Measurements from ENCODE around the gene TANC1. TPM values are rescaled to one million over a fixed set of nuclear protein-coding genes. Genes with fewer than 3 reads are reported as not detected.

The TANC1 gene
- total RNA-seq, 1 experiment from 2014 or later: 21.1 TPM

DNA sequence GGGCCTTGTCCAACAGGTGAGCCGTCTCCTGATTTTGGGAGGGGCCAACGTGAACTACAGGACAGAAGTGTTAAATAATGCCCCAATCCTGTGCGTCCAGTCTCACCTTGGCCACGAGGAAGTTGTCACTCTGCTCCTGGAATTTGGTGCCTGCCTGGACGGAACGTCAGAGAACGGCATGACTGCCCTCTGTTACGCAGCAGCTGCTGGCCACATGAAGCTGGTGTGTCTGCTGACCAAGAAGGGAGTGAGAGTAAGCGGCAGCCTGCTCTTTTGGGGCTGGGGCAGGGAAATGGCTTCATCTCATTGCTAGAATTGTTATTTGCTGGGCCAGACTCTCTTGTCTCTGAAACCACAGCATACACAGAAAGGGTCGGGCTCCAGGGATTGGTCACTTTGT, 225.8 kb downstream of the TANC1 start:
- Mint-ChIP-seq H3K4me3 (ENCODE audit: unreplicated experiment) (no peak overlapping the region), H3K36me3 (ENCODE audit: insufficient read depth, unreplicated experiment) (peaks cover 40% of the 10 kb centered on the region), H3K27me3 (ENCODE audit: insufficient read depth, unreplicated experiment) (no peaks in the 10 kb centered on the region), H3K27ac (ENCODE audit: unreplicated experiment) (no peak overlapping the region), H3K4me1 (ENCODE audit: low read depth, unreplicated experiment) (no peaks in the 10 kb centered on the region), H3K9me3 (ENCODE audit: unreplicated experiment) (no peaks in the 10 kb centered on the region)
- no peak for DNase-seq
- TF ChIP-seq, protein P1, sequence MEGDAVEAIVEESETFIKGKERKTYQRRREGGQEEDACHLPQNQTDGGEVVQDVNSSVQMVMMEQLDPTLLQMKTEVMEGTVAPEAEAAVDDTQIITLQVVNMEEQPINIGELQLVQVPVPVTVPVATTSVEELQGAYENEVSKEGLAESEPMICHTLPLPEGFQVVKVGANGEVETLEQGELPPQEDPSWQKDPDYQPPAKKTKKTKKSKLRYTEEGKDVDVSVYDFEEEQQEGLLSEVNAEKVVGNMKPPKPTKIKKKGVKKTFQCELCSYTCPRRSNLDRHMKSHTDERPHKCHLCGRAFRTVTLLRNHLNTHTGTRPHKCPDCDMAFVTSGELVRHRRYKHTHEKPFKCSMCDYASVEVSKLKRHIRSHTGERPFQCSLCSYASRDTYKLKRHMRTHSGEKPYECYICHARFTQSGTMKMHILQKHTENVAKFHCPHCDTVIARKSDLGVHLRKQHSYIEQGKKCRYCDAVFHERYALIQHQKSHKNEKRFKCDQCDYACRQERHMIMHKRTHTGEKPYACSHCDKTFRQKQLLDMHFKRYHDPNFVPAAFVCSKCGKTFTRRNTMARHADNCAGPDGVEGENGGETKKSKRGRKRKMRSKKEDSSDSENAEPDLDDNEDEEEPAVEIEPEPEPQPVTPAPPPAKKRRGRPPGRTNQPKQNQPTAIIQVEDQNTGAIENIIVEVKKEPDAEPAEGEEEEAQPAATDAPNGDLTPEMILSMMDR (IDR thresholded peaks at IDR 0.05; ENCODE audit: insufficient read depth in 1 of 2, low read depth in 1 of 2, low read length in 1 of 2, severe bottlenecking in 1 of 2, unreplicated experiment in 1 of 2): no peak
- ChIA-PET CTCF (no interaction called here), POLR2A (no interaction called here)
- Histone ChIP-seq H3K4me1 (no peaks in the 10 kb centered on the region), H3K9me3 (no peaks in the 10 kb centered on the region), H3K4me3 (ENCODE audit: low read depth, low read length) (no peak overlapping the region), H3K36me3 (ENCODE audit: control insufficient read depth, insufficient read depth, low read length) (no peaks in the 10 kb centered on the region), H3K27me3 (replicated peaks; ENCODE audit: control insufficient read depth, insufficient read depth, low read length) (no peaks in the 10 kb centered on the region)
- intact Hi-C loops (cut with micrococcal nuclease; ENCODE audit: unreplicated experiment): no loop called here
- no TSS peak for BruUV-seq (replicated peaks)

DNA sequence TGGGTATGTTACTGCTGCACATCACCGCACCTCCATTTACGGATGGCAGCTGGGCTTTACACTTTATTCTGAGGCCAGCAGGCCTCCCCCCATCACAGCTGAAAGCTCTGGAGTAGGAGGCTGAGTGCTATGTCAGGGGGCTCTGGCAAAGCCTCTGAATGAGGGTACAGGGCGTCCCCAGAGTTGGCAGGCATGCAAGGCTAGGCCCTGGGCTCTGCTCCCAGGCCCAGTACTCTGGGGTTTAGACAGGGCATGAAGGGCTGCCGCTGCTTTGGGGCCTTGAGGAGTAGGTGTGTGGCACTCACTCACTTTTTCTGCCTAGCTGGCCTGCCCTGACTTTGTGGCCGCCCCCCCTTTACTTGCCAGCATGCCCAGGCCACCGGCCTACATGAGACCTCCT, 227.3 kb downstream of the TANC1 start:
- Histone ChIP-seq H3K27me3 (replicated peaks; ENCODE audit: control insufficient read depth, insufficient read depth, low read length) (no peaks in the 10 kb centered on the region), H3K4me3 (ENCODE audit: low read depth, low read length) (no peak overlapping the region), H3K36me3 (ENCODE audit: control insufficient read depth, insufficient read depth, low read length) (no peaks in the 10 kb centered on the region; the same call in 1 of the 2 replicates), H3K4me1 (no peaks in the 10 kb centered on the region), H3K9me3 (no peaks in the 10 kb centered on the region)
- DNase-seq: no peak
- no TSS peak for BruUV-seq (replicated peaks)
- CTCF ChIA-PET: no interaction called here
- POLR2A ChIA-PET: no interaction called here
- H3K27me3 Mint-ChIP-seq (ENCODE audit: insufficient read depth, unreplicated experiment): no peaks in the 10 kb centered on the region
- H3K4me3 Mint-ChIP-seq (ENCODE audit: unreplicated experiment): no peak overlapping the region
- H3K36me3 Mint-ChIP-seq (ENCODE audit: insufficient read depth, unreplicated experiment): peaks cover 34% of the 10 kb centered on the region
- H3K4me1 Mint-ChIP-seq (ENCODE audit: low read depth, unreplicated experiment): no peaks in the 10 kb centered on the region
- no peak overlapping the region for H3K27ac Mint-ChIP-seq (ENCODE audit: unreplicated experiment)
- TF ChIP-seq, protein P1 (IDR thresholded peaks at IDR 0.05; ENCODE audit: insufficient read depth in 1 of 2, low read depth in 1 of 2, low read length in 1 of 2, severe bottlenecking in 1 of 2, unreplicated experiment in 1 of 2): no peak
- intact Hi-C loops (cut with micrococcal nuclease; ENCODE audit: unreplicated experiment): no loop called here
- no peaks in the 10 kb centered on the region for H3K9me3 Mint-ChIP-seq (ENCODE audit: unreplicated experiment)

DNA sequence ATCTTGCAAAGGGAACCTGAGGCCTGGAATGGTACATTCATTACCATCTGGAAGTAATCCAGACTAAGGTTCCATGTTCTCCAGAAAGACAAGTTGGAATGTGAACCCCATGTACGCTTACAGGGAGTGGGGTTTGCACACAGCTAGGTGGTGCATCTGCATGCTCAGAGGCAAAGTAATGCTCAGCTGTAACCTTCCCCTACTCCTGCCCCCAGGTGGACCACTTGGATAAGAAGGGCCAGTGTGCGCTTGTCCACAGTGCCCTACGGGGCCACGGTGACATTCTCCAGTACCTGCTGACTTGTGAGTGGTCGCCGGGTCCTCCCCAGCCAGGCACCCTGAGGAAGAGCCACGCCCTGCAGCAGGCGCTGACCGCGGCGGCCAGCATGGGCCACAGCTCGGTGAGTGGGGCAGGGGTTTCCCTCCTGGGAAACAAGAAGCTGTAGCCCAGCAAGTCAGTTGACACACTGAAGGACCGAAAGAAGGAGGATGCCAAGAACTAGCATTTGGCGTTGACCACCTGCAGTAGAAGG, 228.0 kb downstream of the TANC1 start:
- H3K27me3 ChIP-seq (replicated peaks; ENCODE audit: control insufficient read depth, insufficient read depth, low read length): no peaks in the 10 kb centered on the region
- no TSS peak for BruUV-seq (replicated peaks)
- Mint-ChIP-seq H3K4me1 (ENCODE audit: low read depth, unreplicated experiment) (no peaks in the 10 kb centered on the region), H3K36me3 (ENCODE audit: insufficient read depth, unreplicated experiment) (peaks cover 40% of the 10 kb centered on the region), H3K9me3 (ENCODE audit: unreplicated experiment) (no peaks in the 10 kb centered on the region), H3K4me3 (ENCODE audit: unreplicated experiment) (no peak overlapping the region), H3K27ac (ENCODE audit: unreplicated experiment) (no peak overlapping the region), H3K27me3 (ENCODE audit: insufficient read depth, unreplicated experiment) (no peaks in the 10 kb centered on the region)
- intact Hi-C loops (cut with micrococcal nuclease; ENCODE audit: unreplicated experiment): no loop called here
- no peak overlapping the region for H3K4me3 ChIP-seq (ENCODE audit: low read depth, low read length)
- H3K4me1 ChIP-seq: no peaks in the 10 kb centered on the region
- CTCF ChIA-PET: no interaction called here
- POLR2A ChIA-PET: interaction anchor here (0.7 kb wide), 1 partner anchor 26 kb away, joined by 3 read pairs; no protein-coding TSS in a partner anchor
- no peaks in the 10 kb centered on the region for H3K9me3 ChIP-seq
- no peak for DNase-seq
- no peaks in the 10 kb centered on the region; the same call in 1 of the 2 replicates for H3K36me3 ChIP-seq (ENCODE audit: control insufficient read depth, insufficient read depth, low read length)
- TF ChIP-seq, protein P1 (IDR thresholded peaks at IDR 0.05; ENCODE audit: insufficient read depth in 1 of 2, low read depth in 1 of 2, low read length in 1 of 2, severe bottlenecking in 1 of 2, unreplicated experiment in 1 of 2): no peak

Data from Caco-2 (cell line).